CD4-positive, alpha-beta T cell treated with Interleukin-15 for 4 hours (primary cell): ENCODE results near the gene DDX59.
A peak's percentile ranks its signal among the peaks of the same experiment; 100 is the strongest.

Experiments used
- DNase-seq: peaks from one replicate; pipeline ENCODE4 v3.0.0-alpha.2; 2020; ENCODE audit warnings: low spot score

Gene DDX59

GRCh38 chr1:200629876-200630514 is 39.7 kb downstream of the DDX59 start:
- DNase-seq, result no peak

GRCh38 chr1:200628223-200628881 is 41.4 kb downstream of the DDX59 start:
- peak; percentile 28 for DNase-seq

GRCh38 chr1:200627575-200628222 is 42.0 kb downstream of the DDX59 start:
- DNase-seq, result no peak

- DNase-seq, result no peak
These were observed 42.7 kb downstream of the DDX59 start for GRCh38 chr1:200626853-200627534.

GRCh38 chr1:200625381-200625824 is 44.3 kb downstream of the DDX59 start:
- DNase-seq, result peak; percentile 5

- no peak for DNase-seq
These were observed 44.9 kb downstream of the DDX59 start for GRCh38 chr1:200624679-200625335.

GRCh38 chr1:200620273-200621131 is 49.2 kb downstream of the DDX59 start, which contains the start of gene KIF14:
KIF14 (minus strand) TSS chr1:200620751; CDS start chr1:200618723, 2,028 bp downstream.
- DNase-seq, result peak; percentile 89

- no peak for DNase-seq
These were observed 49.8 kb downstream of the DDX59 start for GRCh38 chr1:200619894-200620272.

GRCh38 chr1:200610846-200611245 is 58.9 kb downstream of the DDX59 start:
- DNase-seq, result no peak

- no peak for DNase-seq
These were observed 67.1 kb downstream of the DDX59 start for GRCh38 chr1:200602632-200603031.
